A549 (cell line): ENCODE results near the gene ADPRS.

Experiments
- CEBPB ChIP-seq, 2 experiments: fragments of >200 bp in 1 of 2; sonication (Bioruptor Twin) in 1 of 2; formaldehyde crosslinking in 1 of 2; IDR thresholded peaks; 2 replicates each; pipeline ENCODE4 v1.6.1; 2012 to 2016
- CTCF ChIP-seq: fragments of >200 bp; sonication (Bioruptor Twin); formaldehyde crosslinking; IDR thresholded peaks from 3 replicates; pipeline ENCODE4 v1.5.1; 2016
- ELK1 ChIP-seq: fragments of 150-350 bp; IDR thresholded peaks from 2 replicates; pipeline ENCODE4 v1.6.1; 2014; ENCODE audit warnings: low read depth, mild to moderate bottlenecking, low read length
- HMGXB4 ChIP-seq: fragments of 250-450 bp; sonication (Bioruptor Pico); IDR thresholded peaks from 2 replicates; pipeline ENCODE4 v1.5.0; 2021; ENCODE audit warnings: mild to moderate bottlenecking, moderate library complexity, borderline replicate concordance
- MAX ChIP-seq: IDR thresholded peaks from 2 replicates; pipeline ENCODE4 v1.6.1; 2012
- MYC ChIP-seq: IDR thresholded peaks from 2 replicates; pipeline ENCODE4 v1.6.1; 2012; ENCODE audit warnings: mild to moderate bottlenecking, inconsistent platforms, low read length, improper control_type of control experiment, borderline replicate concordance
- PBX3 ChIP-seq: IDR thresholded peaks from 2 replicates; pipeline ENCODE4 v1.6.1; 2012
- POLR2A ChIP-seq: IDR thresholded peaks from 2 replicates; pipeline ENCODE4 v1.6.1; 2012; ENCODE audit warnings: mild to moderate bottlenecking, low read length
- SREBF2 ChIP-seq: fragments of 450-650 bp; IDR thresholded peaks from 2 replicates; pipeline ENCODE4 v1.6.1; 2014; ENCODE audit warnings: mild to moderate bottlenecking, moderate library complexity
- ZFP36 ChIP-seq: fragments of 450-650 bp; IDR thresholded peaks from 2 replicates; pipeline ENCODE4 v1.6.1; 2014; ENCODE audit warnings: borderline replicate concordance; ENCODE audit not compliant: partially characterized antibody

- TF ChIP-seq HMGXB4: no peak
- TF ChIP-seq SREBF2: no peak
- no peak for TF ChIP-seq CTCF
- TF ChIP-seq POLR2A: no peak
- no peak for TF ChIP-seq PBX3
- TF ChIP-seq CEBPB (IDR thresholded peaks at IDR 0.05): no peak
- TF ChIP-seq MYC: no peak
- no peak for TF ChIP-seq ZFP36
- TF ChIP-seq ELK1: no peak
- TF ChIP-seq MAX: no peak
These were observed 36.7 kb downstream of the ADPRS start, which contains the start of gene COL8A2 for GRCh38 chr1:36125129-36125991.
